Hematopoietic multipotent progenitor cell (in vitro differentiated cells): Measurements from ENCODE around the gene PLEKHG5. TPM values are rescaled to one million over a fixed set of nuclear protein-coding genes. Genes with fewer than 3 reads are reported as not detected.

Experiments
- DNase-seq, 3 donors: peaks; one replicate each; pipeline ENCODE4 v3.0.0-alpha.2; 2011 to 2015; ENCODE audit warnings: low read depth in 2 of 3, low spot score in 2 of 3
- total RNA-seq: library from RNA; depleted of rRNA; stranded (reverse); fragments of >200 nt; gene quantifications from one replicate; pipeline ENCODE4 v1.2.3, GENCODE V29; 2012

The PLEKHG5 gene
- total RNA-seq, 1 donor: 0.54 TPM

- DNase-seq: no peak
Measured at GRCh38 chr1:6511056-6511455, 19.6 kb upstream of the PLEKHG5 start.

DNA sequence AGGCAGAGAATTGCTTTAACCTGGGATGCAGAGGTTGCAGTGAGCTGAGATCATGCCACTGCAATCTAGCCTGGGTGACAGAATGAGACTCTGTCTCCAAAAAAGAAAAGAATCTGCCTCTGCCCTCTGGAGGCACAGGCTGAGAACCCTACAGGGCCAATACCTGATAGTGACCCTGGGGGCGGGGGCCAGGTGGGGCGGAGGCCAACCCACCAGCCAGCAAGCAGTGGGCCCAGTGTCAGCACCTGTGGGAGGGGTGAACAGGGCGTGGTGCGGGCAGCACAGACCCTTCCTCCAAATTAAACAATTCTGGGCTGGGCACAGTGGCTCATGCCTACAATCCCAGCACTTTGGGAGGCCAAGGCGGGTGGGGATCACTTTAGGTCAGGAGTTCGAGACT lies 19.0 kb upstream of the PLEKHG5 start:
- DNase-seq: no peak

DNA sequence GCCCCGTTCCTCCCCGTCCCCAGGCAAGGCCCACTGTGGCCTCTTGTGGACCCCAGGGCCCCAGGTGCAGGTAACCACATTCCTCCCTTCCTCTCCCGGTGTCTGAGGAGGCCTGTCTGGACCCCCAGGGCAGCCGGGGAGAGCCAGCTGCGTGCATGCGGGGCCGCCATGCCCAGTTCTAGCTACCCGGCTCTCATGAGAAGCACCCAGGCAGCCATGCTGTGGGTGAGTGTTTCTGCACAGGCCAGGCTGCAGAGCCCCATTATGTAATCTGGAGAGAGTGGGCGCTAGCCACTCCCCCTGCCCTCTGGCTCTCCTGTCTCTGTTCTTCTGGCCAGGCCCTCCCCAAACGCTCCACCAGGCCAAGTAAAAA lies 18.4 kb upstream of the PLEKHG5 start:
- DNase-seq: no peak

DNA sequence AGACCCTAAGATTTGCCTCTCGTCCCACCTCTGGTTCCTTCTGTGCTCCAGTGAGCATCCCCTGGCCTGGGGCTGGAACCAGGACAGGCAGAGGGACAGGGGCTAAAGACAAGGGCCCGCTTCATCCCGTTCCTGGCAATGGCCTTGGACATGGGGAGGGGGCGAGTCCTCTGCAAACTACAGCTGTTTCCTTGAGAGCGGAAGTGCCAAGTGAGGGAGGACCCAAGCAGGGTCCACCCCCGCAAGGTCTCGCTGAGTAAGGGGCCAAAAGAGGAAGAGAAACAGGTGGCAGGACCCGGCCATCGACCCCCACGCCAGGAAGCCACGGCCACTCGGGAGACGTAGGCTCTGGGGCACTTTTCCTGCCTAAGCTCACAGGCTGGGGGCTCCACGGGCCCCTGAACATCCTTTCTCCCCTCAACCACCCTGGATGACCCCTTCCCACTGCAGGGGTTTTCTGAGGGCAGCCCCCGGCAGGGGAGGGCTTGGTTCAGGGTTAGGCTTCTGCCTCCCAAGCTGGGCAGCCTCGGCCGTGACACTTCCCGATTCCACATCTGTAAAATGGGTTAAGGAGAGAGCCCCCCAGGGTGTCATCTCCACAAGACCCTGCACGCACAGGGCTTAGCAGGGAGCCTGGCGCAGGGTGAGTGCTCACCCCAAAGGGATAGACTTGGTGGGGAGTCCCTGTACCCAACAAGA lies 17.9 kb upstream of the PLEKHG5 start:
- peak in 1 of 3 donors; percentile 69 for DNase-seq

- DNase-seq: no peak
Measured at GRCh38 chr1:6508816-6509189, 17.3 kb upstream of the PLEKHG5 start.

- no peak for DNase-seq
Measured at GRCh38 chr1:6508154-6508815, 16.8 kb upstream of the PLEKHG5 start.

- no peak for DNase-seq
Measured at GRCh38 chr1:6507461-6507911, 16.0 kb upstream of the PLEKHG5 start.

DNA sequence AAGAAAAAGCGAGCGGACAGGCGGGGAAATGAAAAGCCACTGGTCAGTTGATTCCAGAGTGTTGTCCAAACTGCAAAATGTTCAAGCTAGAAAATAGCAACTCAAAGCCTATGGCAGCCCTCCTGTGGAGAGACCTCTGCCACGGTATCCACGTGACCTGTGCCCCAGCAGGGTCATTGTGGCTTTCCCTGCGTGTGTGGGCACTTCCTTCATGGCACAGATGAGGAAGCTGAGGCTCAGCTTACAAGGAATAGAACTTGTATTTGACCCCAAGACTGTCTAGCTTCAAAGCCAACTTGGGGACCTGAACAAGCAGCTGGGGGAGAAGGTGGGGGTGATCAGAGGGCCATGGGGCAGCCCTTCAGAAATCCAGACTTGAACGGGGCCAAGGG lies 15.6 kb upstream of the PLEKHG5 start:
- DNase-seq: no peak

- DNase-seq: no peak
Measured at GRCh38 chr1:6506210-6507036, 15.0 kb upstream of the PLEKHG5 start.

- DNase-seq: no peak
Measured at GRCh38 chr1:6505367-6506209, 14.1 kb upstream of the PLEKHG5 start.

DNA sequence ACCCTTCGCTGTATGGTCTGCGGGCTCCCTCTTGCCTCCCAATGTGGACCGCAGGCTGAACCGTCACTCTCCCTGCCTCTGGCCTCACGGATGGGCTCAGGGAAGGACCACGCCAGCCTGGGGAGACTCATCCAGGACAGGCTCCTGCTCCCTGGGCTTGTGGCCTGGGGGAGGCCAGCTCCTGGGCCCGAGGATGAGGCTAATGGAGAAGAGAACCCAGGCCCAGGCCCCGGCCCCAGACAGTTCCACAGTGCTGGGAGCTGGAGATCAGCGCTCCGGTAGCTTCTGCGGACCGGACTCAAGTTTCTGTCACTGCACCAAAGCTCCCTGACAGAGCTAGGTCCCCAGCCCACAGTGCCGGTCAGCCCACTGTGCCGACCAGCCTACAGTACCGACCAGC lies 13.4 kb upstream of the PLEKHG5 start:
- DNase-seq: no peak

GRCh38 chr1:6503884-6504602 lies 12.6 kb upstream of the PLEKHG5 start:
- no peak for DNase-seq

GRCh38 chr1:6502000-6502891 lies 10.8 kb upstream of the PLEKHG5 start:
- DNase-seq: no peak

- DNase-seq: no peak
Measured at GRCh38 chr1:6501279-6501813, 9.9 kb upstream of the PLEKHG5 start.

GRCh38 chr1:6500544-6501278 lies 9.2 kb upstream of the PLEKHG5 start:
- DNase-seq: no peak

GRCh38 chr1:6499296-6499695 lies 7.8 kb upstream of the PLEKHG5 start:
- DNase-seq: no peak

DNA sequence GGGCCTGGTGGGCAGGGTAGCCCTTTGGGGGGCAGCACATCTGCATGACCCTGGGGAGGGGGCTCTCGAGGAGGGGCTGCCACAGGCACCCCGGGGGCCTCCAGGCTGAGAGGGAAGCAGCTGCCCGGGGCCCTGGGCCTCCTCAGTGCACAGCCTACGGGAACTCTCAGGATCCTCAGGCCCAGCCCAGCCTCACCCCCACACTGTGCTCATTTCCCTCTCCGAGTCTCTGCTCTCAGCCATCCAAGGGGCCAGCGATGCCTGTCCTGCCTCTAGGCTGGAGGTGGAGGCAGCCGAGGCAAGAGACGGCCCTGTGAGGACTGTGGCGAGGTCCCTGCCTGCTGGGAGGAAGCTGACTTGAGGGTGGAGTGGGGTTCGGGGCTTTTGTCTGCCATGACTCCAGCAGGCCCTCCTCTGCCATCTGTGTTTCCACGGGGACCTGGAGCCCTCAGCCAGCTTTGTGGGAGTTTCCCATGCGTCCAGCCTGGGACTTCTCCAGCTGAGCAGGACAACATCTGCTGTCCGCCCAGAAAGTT lies 7.2 kb upstream of the PLEKHG5 start:
- DNase-seq: no peak
